ENCODE measurements around the gene RCL1. TPM values are rescaled to one million over a fixed set of nuclear protein-coding genes. Genes with fewer than 3 reads are reported as not detected.
"Not testable (repeated sequence)": the region's sequence is repeated elsewhere in the genome, so short reads cannot be mapped to it uniquely, and the experiment has no call there.

Gene RCL1
- total RNA-seq, 2 donors from 2014 or later = 18.6 to 31.9 TPM

DNA sequence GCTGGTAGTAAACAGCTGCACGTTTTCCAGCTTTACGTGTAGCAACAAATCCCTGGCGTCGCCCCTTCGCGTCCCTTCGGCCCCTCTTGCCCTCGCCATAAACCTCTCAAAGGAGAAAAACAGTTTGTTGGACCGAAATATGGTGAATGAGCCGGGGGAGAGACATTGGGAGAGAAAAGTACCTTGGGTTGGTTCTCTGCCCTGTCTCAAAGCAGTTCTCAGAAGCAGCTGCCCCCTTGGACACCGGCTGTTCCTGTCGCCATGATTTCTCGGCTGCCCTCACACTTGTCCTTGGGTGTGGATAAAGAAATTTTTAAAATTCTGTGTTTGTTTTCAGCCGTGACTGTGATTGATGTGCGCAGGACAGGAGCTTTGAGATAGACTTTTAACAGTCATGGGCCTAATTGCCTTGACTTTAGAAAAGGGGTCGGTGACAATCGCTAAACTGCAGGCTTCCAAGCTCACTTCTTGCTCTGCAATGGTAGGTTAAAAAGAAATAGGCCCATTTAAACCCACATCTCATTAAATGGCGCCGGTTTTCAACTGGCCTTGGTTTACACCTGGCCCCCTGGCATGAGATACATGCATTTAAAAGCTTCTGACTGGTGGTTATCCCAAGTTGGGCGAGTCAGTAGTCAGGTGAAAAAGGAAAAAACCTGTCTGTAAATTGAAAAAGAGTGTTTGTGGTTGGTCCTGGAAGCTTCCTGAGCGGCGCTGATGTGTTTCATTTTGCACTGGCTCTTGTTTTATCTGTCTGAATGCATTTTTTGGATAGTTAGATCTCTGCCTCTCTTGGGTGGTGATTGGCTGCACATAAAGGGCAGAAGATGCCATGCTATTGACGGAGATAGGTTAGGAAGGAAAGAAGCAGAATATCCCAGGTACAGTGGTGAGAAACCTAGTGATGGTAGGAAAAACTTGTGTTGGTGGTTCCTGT is 983 bp downstream of the RCL1 start:
- no peaks in the 10 kb centered on the region for H3K9me3 Mint-ChIP-seq
- peak overlapping the region; percentile 96 for H3K4me3 Mint-ChIP-seq
- ATAC-seq = no peak
- peak overlapping the region in 1 of 2 donors; percentile 31 for H3K27ac Mint-ChIP-seq
- H3K36me3 Mint-ChIP-seq = no peaks in the 10 kb centered on the region
- no peak for DNase-seq (ENCODE audit: low spot score)
- H3K27me3 Mint-ChIP-seq = no peaks in the 10 kb centered on the region
- peaks cover 28 to 31% of the 10 kb centered on the region in 2 donors for H3K4me1 Mint-ChIP-seq (ENCODE audit: low read depth in 2 of 2)

DNA sequence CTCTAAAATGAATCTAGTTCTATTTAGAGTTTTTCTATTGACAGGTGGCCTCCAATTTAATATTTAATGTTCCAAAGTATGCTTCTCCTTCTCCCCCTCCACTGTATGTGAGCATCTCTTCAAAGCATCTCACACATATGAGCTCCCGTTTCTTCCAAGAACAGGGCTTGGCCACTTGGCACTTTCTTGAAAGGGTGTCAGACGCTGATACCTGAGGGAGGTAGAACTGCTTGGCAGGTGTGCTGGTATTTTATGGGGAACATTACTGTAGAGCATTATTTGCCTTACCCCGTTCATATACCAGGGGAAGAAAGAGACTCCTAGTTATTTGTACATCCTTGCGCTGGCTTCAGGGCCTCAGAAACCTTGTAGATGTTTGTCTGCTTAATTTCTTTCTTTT is 1.9 kb downstream of the RCL1 start:
- Mint-ChIP-seq H3K27ac (peak overlapping the region in 1 of 2 donors; percentile 19), H3K9me3 (no peaks in the 10 kb centered on the region), H3K36me3 (no peaks in the 10 kb centered on the region), H3K4me1 (ENCODE audit: low read depth in 2 of 2) (peaks cover 33 to 39% of the 10 kb centered on the region in 2 donors), H3K27me3 (no peaks in the 10 kb centered on the region), H3K4me3 (peak overlapping the region; percentile 96)
- ATAC-seq (no peak), DNase-seq (ENCODE audit: low spot score) (no peak)

DNA sequence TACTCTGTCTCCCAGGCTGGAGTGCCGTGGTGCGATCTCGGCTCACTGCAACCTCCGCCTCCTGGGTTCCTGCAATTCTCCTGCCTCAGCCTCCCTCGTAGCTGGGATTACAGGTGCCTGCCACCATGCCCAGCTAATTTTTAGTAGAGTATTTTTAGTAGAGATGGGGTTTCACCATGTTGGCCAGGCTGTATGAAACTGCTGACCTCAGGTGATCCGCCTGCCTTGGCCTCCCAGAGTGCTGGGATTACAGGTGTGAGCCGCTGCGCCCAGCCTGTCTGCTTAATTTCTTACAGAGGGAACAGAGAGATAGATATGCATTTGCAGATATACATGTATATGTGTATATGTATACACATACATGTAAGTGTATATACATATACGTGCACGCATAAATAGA is 2.4 kb downstream of the RCL1 start:
- peaks cover 33 to 39% of the 10 kb centered on the region in 2 donors for H3K4me1 Mint-ChIP-seq (ENCODE audit: low read depth in 2 of 2)
- not testable (repeated sequence) for H3K27me3 Mint-ChIP-seq; H3K9me3 Mint-ChIP-seq; H3K36me3 Mint-ChIP-seq; DNase-seq (ENCODE audit: low spot score); ATAC-seq
- peak overlapping the region; percentile 96 for H3K4me3 Mint-ChIP-seq
- peak overlapping the region in 1 of 2 donors; percentile 19 for H3K27ac Mint-ChIP-seq

DNA sequence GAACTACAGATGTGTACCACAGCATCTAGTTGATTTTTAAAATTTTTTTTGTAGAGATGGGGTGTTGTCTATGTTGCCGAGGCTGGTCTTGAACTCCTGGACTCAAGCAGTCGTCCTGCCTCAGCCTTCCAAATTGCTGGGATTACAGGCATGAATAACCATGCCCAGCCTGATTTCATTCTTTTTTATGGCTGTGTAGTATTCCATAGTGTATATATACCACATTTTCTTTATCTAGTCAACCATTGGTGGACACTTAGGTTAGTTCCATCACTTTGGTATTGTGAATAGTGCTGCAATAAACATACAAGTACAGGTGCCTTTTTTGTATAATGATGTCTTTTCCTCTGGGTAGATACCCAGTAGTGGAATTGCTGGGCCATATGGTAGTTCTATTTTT is 3.8 kb downstream of the RCL1 start:
- Mint-ChIP-seq H3K9me3 (no peaks in the 10 kb centered on the region), H3K27ac (no peak overlapping the region), H3K4me3 (no peak overlapping the region), H3K36me3 (no peaks in the 10 kb centered on the region), H3K27me3 (no peaks in the 10 kb centered on the region), H3K4me1 (ENCODE audit: low read depth in 2 of 2) (peaks cover 33 to 39% of the 10 kb centered on the region in 2 donors)
- DNase-seq (ENCODE audit: low spot score) = no peak
- no peak for ATAC-seq

DNA sequence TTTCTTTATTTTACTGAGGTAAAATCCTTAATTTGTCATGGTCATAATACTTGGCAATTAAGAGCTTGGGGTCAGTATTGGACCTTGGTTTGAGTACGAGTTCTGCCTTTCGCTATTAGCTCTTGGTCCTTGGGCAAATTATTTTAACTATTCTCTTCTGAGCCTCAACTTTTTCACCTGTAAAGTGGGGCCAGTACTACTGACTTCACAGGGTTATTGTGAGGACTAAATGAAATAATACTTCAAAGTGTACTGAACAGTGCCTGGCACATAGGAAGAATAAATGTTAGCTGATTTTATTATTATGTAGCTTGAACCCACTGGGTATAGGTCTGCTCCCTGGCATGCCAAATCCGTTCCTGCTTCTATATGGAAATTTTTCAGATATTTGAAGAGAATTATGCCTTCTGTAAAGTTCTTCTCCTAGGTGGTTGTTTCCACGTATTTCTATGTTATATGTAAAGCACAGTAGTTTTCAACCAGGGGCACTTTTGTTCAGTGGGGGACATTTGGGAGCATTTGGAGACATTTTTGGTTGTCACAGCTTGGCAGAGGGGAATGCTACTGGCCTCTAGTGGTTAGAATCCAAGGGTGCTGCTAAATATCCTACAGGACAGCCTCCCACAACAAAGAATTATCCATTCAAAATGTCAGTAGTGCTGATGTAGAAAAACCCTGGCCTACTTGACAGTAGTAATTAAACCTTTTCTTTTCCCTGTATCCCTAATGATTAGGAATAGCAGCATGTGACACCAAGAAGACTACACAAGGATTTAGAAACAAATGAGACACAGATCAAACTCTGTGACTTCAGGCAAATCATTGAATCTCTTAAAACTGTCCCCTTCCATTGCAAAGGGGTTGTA is 4.5 kb downstream of the RCL1 start:
- no peak for ATAC-seq
- H3K4me3 Mint-ChIP-seq = no peak overlapping the region

DNA sequence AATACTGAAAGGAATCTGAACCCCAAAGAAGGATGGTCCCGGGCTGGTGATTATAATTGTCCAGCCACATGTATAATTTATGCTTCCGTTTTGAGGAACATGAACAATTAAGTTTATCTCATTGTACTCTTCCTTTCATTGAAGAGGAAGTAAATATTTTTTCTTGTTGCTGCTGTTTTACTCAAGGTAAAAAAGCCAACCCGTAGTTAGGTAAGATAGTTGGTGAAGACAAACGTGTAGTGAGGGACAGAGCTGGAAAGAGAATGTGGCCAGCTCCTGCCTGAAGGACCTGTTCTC is 5.1 kb downstream of the RCL1 start:
- H3K27ac Mint-ChIP-seq = peak overlapping the region in 1 of 2 donors; percentile 37
- H3K4me3 Mint-ChIP-seq = no peak overlapping the region
- DNase-seq (ENCODE audit: low spot score) = no peak

More for the DNA sequence above, 4.5 kb downstream of the RCL1 start:
- Mint-ChIP-seq H3K27ac (peak overlapping the region in 1 of 2 donors; percentile 37), H3K9me3 (no peaks in the 10 kb centered on the region), H3K36me3 (no peaks in the 10 kb centered on the region), H3K4me1 (ENCODE audit: low read depth in 2 of 2) (peaks cover 28 to 32% of the 10 kb centered on the region in 2 donors), H3K27me3 (no peaks in the 10 kb centered on the region)
- no peak for DNase-seq (ENCODE audit: low spot score)

DNA sequence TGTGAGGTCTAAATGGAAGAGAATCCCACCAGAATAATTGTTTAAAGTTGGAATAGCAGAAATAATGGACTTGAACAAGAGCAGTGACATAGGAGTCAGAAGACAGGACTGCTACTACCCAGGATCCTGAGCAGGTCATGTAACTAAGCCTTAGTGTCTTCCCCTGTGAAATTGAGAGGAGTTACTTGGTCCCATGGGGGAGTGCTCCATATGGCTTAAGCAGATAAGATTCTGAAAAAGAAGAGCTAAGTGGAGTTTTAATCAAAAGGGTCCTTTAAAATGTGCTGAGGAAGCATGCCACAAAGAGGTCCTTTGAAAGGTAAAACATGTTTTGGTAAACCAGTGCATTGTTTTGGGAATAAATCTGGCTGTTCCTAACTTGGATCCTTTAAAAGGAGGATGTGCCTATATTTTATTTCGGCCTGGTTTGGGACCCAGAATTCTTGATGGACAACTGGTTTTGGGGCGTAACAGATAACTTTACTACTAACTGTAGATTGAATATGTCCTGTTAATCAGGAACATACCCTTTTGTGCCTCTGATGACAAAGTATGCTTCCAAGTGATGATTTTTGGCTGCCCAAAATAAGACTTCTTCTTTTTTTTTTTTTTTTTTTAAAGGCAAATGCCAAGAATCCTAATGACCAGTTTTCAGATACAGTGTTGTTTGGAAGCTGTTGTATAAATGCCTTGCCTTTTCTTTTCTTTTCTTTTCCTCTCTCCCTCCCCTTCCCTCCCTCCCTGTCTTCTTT is 5.7 kb downstream of the RCL1 start:
- Mint-ChIP-seq H3K9me3 (no peaks in the 10 kb centered on the region), H3K4me3 (no peak overlapping the region), H3K27ac (peak overlapping the region in 1 of 2 donors; percentile 72), H3K4me1 (ENCODE audit: low read depth in 2 of 2) (peaks cover 28 to 32% of the 10 kb centered on the region in 2 donors), H3K36me3 (peaks cover under 1% of the 10 kb centered on the region), H3K27me3 (no peaks in the 10 kb centered on the region)
- DNase-seq (ENCODE audit: low spot score) (no peak), ATAC-seq (no peak)

More for the DNA sequence above, 5.1 kb downstream of the RCL1 start:
- Mint-ChIP-seq H3K27me3 (no peaks in the 10 kb centered on the region), H3K9me3 (no peaks in the 10 kb centered on the region), H3K4me1 (ENCODE audit: low read depth in 2 of 2) (peaks cover 28 to 32% of the 10 kb centered on the region in 2 donors), H3K36me3 (no peaks in the 10 kb centered on the region)
- ATAC-seq = no peak

DNA sequence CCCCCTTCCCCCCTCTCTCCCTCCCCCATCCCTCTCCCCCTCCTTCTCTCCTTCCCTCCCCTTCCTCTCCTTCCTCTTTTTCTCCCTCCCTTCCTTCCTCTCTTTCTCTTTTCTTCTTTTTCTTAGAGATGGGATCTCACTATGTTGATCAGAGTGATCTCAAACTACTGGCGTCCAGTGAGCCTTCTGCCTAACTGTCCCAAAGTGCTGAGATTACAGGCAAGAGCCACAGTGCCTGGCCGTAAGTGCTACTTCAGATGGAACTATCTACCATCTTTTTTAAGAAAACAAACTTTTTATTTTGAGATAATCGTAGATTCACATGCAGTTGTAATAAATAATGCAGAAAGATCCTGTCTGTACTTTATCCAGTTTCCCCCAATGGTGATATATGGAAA is 6.3 kb downstream of the RCL1 start:
- Mint-ChIP-seq H3K27me3 (no peaks in the 10 kb centered on the region), H3K27ac (peak overlapping the region; percentile 41 to 72), H3K4me1 (ENCODE audit: low read depth in 2 of 2) (peaks cover 30 to 32% of the 10 kb centered on the region in 2 donors), H3K4me3 (no peak overlapping the region), H3K36me3 (peaks cover 6% of the 10 kb centered on the region), H3K9me3 (no peaks in the 10 kb centered on the region)
- no peak for ATAC-seq
- no peak for DNase-seq (ENCODE audit: low spot score)

DNA sequence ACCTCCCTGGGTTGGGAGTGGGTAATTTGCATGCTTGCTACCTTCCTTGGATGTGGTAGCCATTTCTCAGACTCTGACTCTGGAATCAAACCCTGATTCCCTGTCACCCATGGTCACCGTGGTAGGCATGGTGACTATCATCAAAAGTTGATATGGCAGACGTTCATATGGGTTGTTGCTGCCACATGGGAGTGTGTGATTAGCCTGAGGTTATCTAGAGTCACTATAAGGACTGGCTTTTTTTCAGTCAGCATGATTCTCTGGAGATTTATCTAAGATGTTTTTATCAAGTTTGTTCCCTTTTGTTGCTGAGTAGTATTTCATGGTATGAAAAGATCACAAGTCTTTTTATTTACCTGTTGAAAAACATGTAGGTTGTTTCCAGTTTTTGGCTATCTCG is 7.0 kb downstream of the RCL1 start:
- H3K9me3 Mint-ChIP-seq = no peaks in the 10 kb centered on the region
- DNase-seq (ENCODE audit: low spot score) = no peak
- ATAC-seq = no peak
- no peaks in the 10 kb centered on the region for H3K27me3 Mint-ChIP-seq
- H3K36me3 Mint-ChIP-seq = peaks cover 6% of the 10 kb centered on the region
- peaks cover 24 to 29% of the 10 kb centered on the region in 2 donors for H3K4me1 Mint-ChIP-seq (ENCODE audit: low read depth in 2 of 2)
- H3K4me3 Mint-ChIP-seq = no peak overlapping the region
- H3K27ac Mint-ChIP-seq = no peak overlapping the region

DNA sequence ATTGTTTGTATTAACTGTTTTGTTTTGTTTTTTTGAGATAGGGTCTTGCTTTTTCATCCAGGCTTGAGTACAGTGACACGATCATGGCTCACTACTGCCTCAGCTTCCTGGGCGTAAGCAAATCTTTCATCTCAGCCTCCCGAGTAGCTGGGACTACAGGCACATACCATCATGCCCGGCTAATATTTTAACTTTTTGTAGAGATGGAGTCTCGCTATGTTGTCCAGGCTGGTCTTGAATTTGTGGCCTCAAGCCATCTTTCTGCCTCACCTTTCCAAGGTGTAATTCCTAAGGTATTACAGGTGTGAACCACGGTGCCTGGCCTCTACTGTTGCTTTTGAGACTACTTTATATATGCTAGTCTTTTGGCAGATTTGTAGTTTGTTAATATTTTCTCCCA is 8.4 kb downstream of the RCL1 start:
- peaks cover 18% of the 10 kb centered on the region for H3K36me3 Mint-ChIP-seq
- no peaks in the 10 kb centered on the region for H3K27me3 Mint-ChIP-seq
- H3K4me3 Mint-ChIP-seq = no peak overlapping the region
- ATAC-seq = no peak
- no peak overlapping the region for H3K27ac Mint-ChIP-seq
- peaks cover 27 to 28% of the 10 kb centered on the region in 2 donors for H3K4me1 Mint-ChIP-seq (ENCODE audit: low read depth in 2 of 2)
- H3K9me3 Mint-ChIP-seq = peaks cover 8% of the 10 kb centered on the region
- DNase-seq (ENCODE audit: low spot score) = no peak

DNA sequence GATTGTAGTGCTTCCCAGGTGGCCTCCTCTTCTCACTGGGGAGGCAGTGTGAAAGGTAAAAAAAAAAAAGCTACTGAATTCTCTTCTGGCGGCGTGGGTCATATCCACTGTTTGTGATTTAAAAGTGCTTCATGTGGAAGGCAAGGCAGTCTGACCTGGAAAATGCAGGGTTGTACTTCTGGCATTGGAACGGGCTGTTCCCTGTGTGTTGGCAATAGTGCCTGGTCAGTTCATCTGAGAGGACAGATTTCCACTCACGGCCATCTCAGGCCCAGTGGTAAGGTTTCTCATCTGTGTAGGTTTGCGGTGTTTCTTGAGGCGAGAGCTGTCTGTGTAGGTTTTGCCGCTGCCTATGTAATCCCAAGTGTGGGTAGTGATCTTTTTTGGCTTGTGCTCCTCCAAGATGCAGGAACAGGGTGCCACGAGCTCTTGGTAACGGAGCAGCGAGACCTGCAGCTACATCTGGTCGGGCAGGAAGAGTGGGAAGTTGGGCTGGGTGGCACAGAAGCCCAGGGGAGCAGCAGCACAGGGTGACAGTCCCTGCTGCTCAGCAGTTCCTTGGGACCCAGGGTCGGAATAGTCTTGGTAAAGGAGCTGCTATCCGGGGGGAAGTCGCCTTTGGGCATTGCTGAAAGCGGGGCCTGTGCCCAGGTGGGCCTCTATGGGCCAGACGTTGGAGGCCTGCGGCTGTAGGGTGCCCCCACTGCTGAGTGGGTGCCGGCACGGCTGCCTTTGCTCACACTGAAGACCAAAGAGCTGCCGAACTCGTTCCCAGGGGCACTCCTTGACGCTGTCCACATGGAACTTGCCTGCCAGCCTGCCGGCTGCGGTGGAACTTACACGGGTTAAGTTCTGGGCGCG is 11.2 kb downstream of the RCL1 start:
- H3K27me3 Mint-ChIP-seq = no peaks in the 10 kb centered on the region
- ATAC-seq = peak in 1 of 2 donors; percentile 36
- DNase-seq (ENCODE audit: low spot score) = no peak
- H3K27ac Mint-ChIP-seq = no peak overlapping the region
- no peak overlapping the region for H3K4me3 Mint-ChIP-seq
- H3K9me3 Mint-ChIP-seq = peaks cover 14% of the 10 kb centered on the region
- H3K4me1 Mint-ChIP-seq (ENCODE audit: low read depth in 2 of 2) = peaks cover 17 to 21% of the 10 kb centered on the region in 2 donors
- peaks cover 38% of the 10 kb centered on the region for H3K36me3 Mint-ChIP-seq

DNA sequence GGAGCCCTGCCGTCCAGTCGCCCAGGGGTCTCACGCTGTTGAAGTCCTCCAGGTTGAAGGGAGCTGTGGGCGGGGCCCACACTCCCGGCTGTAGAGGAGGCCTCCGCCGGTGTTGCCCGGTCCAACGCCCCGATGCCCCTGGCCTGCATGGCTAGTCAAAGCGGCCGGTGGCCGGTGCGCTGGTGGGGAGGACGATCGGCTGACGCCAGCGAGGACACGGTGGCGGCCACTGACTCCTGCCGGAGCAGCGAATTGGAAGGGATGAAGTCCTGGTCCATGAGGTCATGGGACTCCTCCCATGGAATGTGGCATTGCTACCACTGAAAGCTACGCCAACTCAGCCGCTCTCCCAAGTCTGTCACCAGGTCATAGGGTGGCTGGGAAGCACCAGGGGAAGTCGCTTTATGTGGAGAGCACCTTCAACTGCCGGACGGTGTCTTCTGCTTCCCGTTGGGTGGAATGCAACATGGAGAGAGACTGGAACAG is 11.8 kb downstream of the RCL1 start:
- H3K4me1 Mint-ChIP-seq (ENCODE audit: low read depth in 2 of 2) = peaks cover 11 to 16% of the 10 kb centered on the region in 2 donors
- H3K4me3 Mint-ChIP-seq = no peak overlapping the region
- DNase-seq (ENCODE audit: low spot score) = no peak
- no peaks in the 10 kb centered on the region for H3K27me3 Mint-ChIP-seq
- H3K9me3 Mint-ChIP-seq = peaks cover 14% of the 10 kb centered on the region
- peaks cover 38% of the 10 kb centered on the region for H3K36me3 Mint-ChIP-seq
- ATAC-seq = no peak
- H3K27ac Mint-ChIP-seq = no peak overlapping the region

Data from natural killer cell treated with Interleukin-12 subunit alpha and Interleukin-12 subunit beta and Interleukin-15 and Interleukin-18, amount 100 ng/mL, for 72 hours (primary cell).